ENCODE measurements around the gene DRD3.

GRCh38 chr3:114207768-114208167, 28.9 kb upstream of the DRD3 start:
- TF ChIP-seq CTCF (IDR thresholded peaks at IDR 0.05) = no peak
- TF ChIP-seq ZFX (IDR thresholded peaks at IDR 0.05; ENCODE audit: borderline replicate concordance) = no peak
